Bronchial epithelial cell (primary cell): Measurements from ENCODE around the gene ARHGAP28. TPM values are rescaled to one million over a fixed set of nuclear protein-coding genes. Genes with fewer than 3 reads are reported as not detected.

ENCODE experiments used
- DNase-seq: peaks from one replicate; pipeline ENCODE4 v3.0.0-alpha.2; 2010; ENCODE audit warnings: low read depth
- FAIRE-seq: peaks from 2 replicates; lab custom pipeline; 2011; peaks lifted over from hg19 to GRCh38; lab: Jason Lieb, UNC
- H3K27me3 ChIP-seq: 2 replicates; pipeline ENCODE4 v1.5.1; 2011; ENCODE audit warnings: low read length; ENCODE audit not compliant: control insufficient read depth, insufficient read depth
- H3K36me3 ChIP-seq: 2 replicates; pipeline ENCODE4 v1.5.1; 2011; ENCODE audit warnings: low read length; ENCODE audit not compliant: control insufficient read depth, insufficient read depth
- H3K4me3 ChIP-seq: 2 replicates; pipeline ENCODE4 v1.5.1; 2011; ENCODE audit warnings: mild to moderate bottlenecking, low read depth, low read length, control low read depth
- total RNA-seq: library from RNA; depleted of rRNA; stranded (reverse); fragments of >200 nt; gene quantifications from 2 replicates; pipeline ENCODE4 v1.2.1, GENCODE V29; 2014
- TF ChIP-seq, protein P1 (sequence below): IDR thresholded peaks from 2 replicates; pipeline ENCODE4 v1.5.1; 2011; ENCODE audit warnings: mild to moderate bottlenecking, moderate library complexity, low read length, control low read depth, inconsistent platforms; ENCODE audit not compliant: insufficient read depth, severe bottlenecking

The ARHGAP28 gene
- total RNA-seq, 1 donor from 2014 or later, result 0.26 TPM

DNA sequence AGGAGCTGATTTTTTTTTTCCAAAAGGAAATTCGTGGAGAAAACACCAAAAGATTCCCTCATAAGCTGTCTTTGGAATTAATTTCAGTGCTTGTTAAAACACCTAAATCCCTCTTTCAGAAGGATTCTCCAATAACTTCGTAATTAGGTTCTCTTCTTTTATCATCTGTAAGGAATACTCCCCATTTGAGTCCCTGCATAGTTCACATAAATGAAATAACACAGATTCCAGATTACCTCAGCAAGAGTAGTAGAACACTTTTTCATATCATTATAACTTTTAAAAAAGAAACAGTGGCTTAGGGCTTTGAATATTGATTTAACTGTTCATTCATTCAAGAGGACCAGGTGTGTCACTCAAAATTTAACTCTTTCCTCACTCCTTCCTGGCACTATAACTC, 55.5 kb downstream of the ARHGAP28 start:
- no peaks in the 10 kb centered on the region for H3K36me3 ChIP-seq
- H3K27me3 ChIP-seq, result no peaks in the 10 kb centered on the region
- H3K4me3 ChIP-seq, result no peak overlapping the region
- FAIRE-seq (no peak), DNase-seq (no peak)
- TF ChIP-seq, protein P1, sequence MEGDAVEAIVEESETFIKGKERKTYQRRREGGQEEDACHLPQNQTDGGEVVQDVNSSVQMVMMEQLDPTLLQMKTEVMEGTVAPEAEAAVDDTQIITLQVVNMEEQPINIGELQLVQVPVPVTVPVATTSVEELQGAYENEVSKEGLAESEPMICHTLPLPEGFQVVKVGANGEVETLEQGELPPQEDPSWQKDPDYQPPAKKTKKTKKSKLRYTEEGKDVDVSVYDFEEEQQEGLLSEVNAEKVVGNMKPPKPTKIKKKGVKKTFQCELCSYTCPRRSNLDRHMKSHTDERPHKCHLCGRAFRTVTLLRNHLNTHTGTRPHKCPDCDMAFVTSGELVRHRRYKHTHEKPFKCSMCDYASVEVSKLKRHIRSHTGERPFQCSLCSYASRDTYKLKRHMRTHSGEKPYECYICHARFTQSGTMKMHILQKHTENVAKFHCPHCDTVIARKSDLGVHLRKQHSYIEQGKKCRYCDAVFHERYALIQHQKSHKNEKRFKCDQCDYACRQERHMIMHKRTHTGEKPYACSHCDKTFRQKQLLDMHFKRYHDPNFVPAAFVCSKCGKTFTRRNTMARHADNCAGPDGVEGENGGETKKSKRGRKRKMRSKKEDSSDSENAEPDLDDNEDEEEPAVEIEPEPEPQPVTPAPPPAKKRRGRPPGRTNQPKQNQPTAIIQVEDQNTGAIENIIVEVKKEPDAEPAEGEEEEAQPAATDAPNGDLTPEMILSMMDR, result no peak

DNA sequence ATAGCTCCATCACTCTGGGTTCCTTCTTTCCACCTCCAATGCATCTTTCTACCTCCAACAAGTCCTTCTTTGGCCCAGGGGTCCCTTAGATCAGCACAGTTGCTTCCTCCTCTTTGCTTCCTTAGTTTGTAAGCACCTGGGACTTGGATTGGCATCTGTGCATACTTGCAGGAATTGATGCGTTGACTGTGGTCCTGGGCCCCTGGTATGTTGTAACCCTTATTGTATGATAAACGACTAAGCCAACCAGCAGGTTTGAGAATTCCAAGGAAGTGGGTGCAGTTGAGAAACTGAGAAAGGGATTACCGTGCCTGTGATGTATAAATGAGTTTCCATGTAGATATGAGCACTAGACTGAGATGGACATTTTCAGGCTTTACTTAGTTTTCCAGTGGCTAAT, 55.9 kb downstream of the ARHGAP28 start:
- Histone ChIP-seq H3K27me3 (no peaks in the 10 kb centered on the region), H3K4me3 (no peak overlapping the region), H3K36me3 (no peaks in the 10 kb centered on the region)
- TF ChIP-seq, protein P1, result no peak
- FAIRE-seq (no peak), DNase-seq (no peak)

DNA sequence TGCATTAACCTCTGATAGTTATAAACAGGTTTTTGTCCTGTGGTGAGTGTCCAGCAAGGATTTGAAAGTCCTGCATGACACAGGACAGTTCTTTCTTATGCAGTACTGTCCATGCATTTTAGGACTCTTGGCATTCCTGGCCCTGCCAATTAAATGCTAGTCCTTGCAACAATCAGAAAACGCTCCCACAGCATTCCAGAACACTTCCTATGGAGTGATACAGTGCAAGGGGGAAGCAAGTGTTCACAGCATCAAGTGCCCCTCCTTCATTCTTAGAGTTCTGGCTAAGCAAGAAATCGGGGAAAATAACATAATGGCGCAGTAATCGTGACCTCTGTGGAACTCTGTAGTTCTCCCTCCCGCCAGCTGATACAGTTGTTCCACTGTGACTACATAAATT, 62.9 kb downstream of the ARHGAP28 start:
- Histone ChIP-seq H3K4me3 (no peak overlapping the region), H3K27me3 (no peaks in the 10 kb centered on the region), H3K36me3 (no peaks in the 10 kb centered on the region)
- TF ChIP-seq, protein P1, result no peak
- FAIRE-seq, result no peak
- DNase-seq, result no peak

DNA sequence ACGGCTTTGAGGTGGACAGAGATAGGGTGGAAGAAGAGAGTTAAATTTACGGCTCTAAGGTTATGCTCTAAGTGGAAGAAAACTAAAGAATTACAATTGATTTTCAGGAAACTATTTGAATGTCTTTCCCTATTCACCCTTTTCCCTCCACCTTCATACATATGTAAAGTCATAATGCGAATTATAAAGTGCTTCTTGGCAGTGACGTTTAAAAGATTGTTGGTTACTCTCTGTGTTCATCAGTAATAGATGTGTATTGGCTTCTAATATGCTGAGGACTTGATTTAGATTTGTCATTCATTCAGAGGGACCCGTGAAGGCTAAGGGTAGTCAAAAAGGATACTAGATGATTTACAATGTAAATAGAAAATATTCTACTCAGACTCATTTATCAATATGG, 63.9 kb downstream of the ARHGAP28 start:
- Histone ChIP-seq H3K4me3 (no peak overlapping the region), H3K36me3 (no peaks in the 10 kb centered on the region), H3K27me3 (no peaks in the 10 kb centered on the region)
- FAIRE-seq (no peak), DNase-seq (no peak)
- TF ChIP-seq, protein P1, result no peak

DNA sequence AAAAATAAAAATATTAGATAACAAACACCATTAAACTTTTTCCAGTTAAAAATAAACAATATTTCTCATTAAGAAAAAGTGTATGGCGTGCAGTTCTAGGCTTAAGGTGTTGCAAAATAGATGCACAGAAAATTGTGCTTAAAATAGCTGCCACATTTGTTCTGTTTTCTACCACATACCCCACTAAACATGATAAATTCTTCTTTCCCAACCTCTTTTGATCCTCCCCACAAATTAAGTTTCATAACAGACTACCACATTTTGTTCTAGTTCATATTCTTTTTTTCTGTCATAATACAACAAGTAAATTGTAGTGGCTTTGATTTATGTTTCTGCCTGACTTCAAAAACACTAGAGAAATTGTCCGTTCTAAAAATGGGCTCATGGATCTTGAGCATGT, 64.5 kb downstream of the ARHGAP28 start:
- FAIRE-seq (no peak), DNase-seq (no peak)
- TF ChIP-seq, protein P1, result no peak
- no peaks in the 10 kb centered on the region for H3K27me3 ChIP-seq
- no peaks in the 10 kb centered on the region for H3K36me3 ChIP-seq
- no peak overlapping the region for H3K4me3 ChIP-seq

DNA sequence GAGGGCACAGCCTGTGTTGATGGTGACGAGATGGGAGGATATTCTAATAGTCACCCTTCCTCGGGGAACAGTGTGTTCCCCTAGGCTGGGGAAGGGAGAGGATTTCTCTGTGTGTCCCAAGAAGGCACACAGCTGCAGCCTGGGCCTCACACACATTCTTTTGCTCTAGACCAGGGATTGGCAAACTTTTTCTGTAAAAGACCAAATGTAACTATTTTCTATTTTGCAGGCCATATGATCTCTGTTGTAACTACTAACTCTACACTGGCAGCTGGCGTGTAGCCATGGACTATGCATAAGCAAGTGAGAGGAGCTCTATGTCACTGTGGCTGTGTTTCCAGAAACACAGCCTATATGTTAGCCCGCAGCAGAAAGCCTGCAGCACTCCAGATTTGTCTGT, 65.8 kb downstream of the ARHGAP28 start:
- Histone ChIP-seq H3K27me3 (no peaks in the 10 kb centered on the region), H3K4me3 (no peak overlapping the region), H3K36me3 (no peaks in the 10 kb centered on the region)
- FAIRE-seq, result no peak
- DNase-seq, result no peak
- TF ChIP-seq, protein P1, result no peak
